SK-N-SH (cell line): Measurements from ENCODE around the gene LGR6. TPM values are rescaled to one million over a fixed set of nuclear protein-coding genes. Genes with fewer than 3 reads are reported as not detected.
"Not testable (repeated sequence)": the region's sequence is repeated elsewhere in the genome, so short reads cannot be mapped to it uniquely, and the experiment has no call there.

ENCODE experiments used
- CTCF ChIA-PET: fragments of 300-600, 350-600 bp; formaldehyde crosslinking; extraction: SDS; loops from one replicate; lab custom pipeline; 2021; lab: Yijun Ruan, JAX
- POLR2A ChIA-PET: fragments of 350-600 bp; sonication (Branson Sonifier 250); formaldehyde crosslinking; extraction: SDS; loops from one replicate; lab custom pipeline; 2020; ENCODE audit warnings: antibody characterized with exemption, inconsistent platforms; lab: Yijun Ruan, JAX
- DNase-seq: peaks from one replicate; pipeline ENCODE4 v3.0.0; 2012
- H2AFZ ChIP-seq: fragments of 200-600 bp; sonication (generic); 2 replicates; pipeline ENCODE4 v1.8.1; 2016; ENCODE audit warnings: antibody characterized with exemption, mild to moderate bottlenecking, low read depth
- H3F3A ChIP-seq: fragments of 200-600 bp; sonication (generic); replicated peaks from 2 replicates; pipeline ENCODE3; 2016; ENCODE audit warnings: antibody characterized with exemption, mild to moderate bottlenecking; ENCODE audit not compliant: insufficient read depth
- H3K27ac ChIP-seq, 2 experiments: fragments of 200-500 bp in 1 of 2; fragments of 200-600 bp in 1 of 2; sonication (Bioruptor generic) in 1 of 2; sonication (generic), shearing (Covaris generic) in 1 of 2; 2 replicates each; pipeline versions ENCODE4 v1.5.1 to v1.6.1; 2014 to 2016; ENCODE audit warnings: low read depth in 2 of 2, inconsistent platforms in 1 of 2, low read length in 1 of 2, mild to moderate bottlenecking in 1 of 2, mixed read lengths in 1 of 2
- H3K27me3 ChIP-seq: fragments of 200-600 bp; sonication (generic), shearing (Covaris generic); 2 replicates; pipeline ENCODE4 v1.6.1; 2016; ENCODE audit warnings: mixed run types; ENCODE audit not compliant: insufficient read depth
- H3K36me3 ChIP-seq, 2 experiments: fragments of 200-500 bp in 1 of 2; fragments of 200-600 bp in 1 of 2; sonication (Bioruptor generic) in 1 of 2; sonication (generic) in 1 of 2; replicated peaks in 1 of 2; 2 replicates each; pipeline versions ENCODE3 to v1.5.1; 2014 to 2016; ENCODE audit warnings: low read length in 1 of 2, mild to moderate bottlenecking in 1 of 2; ENCODE audit not compliant: insufficient read depth in 2 of 2, control insufficient read depth in 1 of 2
- H3K4me1 ChIP-seq, 2 experiments: fragments of 200-500 bp in 1 of 2; fragments of 200-600 bp in 1 of 2; sonication (Bioruptor generic) in 1 of 2; sonication (generic), shearing (Covaris generic) in 1 of 2; 2 replicates each; pipeline versions ENCODE4 v1.5.1 to v1.6.1; 2014 to 2016; ENCODE audit warnings: low read depth in 1 of 2, low read length in 1 of 2, mixed run types in 1 of 2; ENCODE audit not compliant: insufficient read depth in 2 of 2, control insufficient read depth in 1 of 2
- H3K4me2 ChIP-seq: fragments of 200-600 bp; sonication (generic), shearing (Covaris generic); 2 replicates; pipeline ENCODE4 v1.6.1; 2017; ENCODE audit warnings: mixed run types
- H3K4me3 ChIP-seq, 2 experiments: fragments of 200-500 bp in 1 of 2; fragments of 200-600 bp in 1 of 2; sonication (Bioruptor generic) in 1 of 2; sonication (generic), shearing (Covaris generic) in 1 of 2; 2 replicates each; pipeline versions ENCODE4 v1.5.1 to v1.8.1; 2014 to 2016; ENCODE audit warnings: low read depth in 2 of 2, inconsistent platforms in 1 of 2, low read length in 1 of 2, mild to moderate bottlenecking in 1 of 2, mixed read lengths in 1 of 2, moderate library complexity in 1 of 2
- H3K79me2 ChIP-seq: fragments of 200-600 bp; sonication (generic); 2 replicates; pipeline ENCODE4 v1.8.1; 2017; ENCODE audit warnings: mild to moderate bottlenecking; ENCODE audit not compliant: insufficient read depth
- H3K9ac ChIP-seq: fragments of 200-600 bp; sonication (generic); 2 replicates; pipeline ENCODE4 v1.6.1; 2017; ENCODE audit warnings: mixed run types
- H3K9me2 ChIP-seq: fragments of 200-600 bp; sonication (generic); 2 replicates; pipeline ENCODE4 v1.6.1; 2017; ENCODE audit warnings: mixed run types
- H3K9me3 ChIP-seq: fragments of 200-600 bp; sonication (generic); 2 replicates; pipeline ENCODE4 v1.6.1; 2017; ENCODE audit warnings: mixed run types, mild to moderate bottlenecking, moderate library complexity
- H4K20me1 ChIP-seq: fragments of 200-600 bp; sonication (generic); 2 replicates; pipeline ENCODE4 v1.6.1; 2017; ENCODE audit warnings: mild to moderate bottlenecking, mixed run types; ENCODE audit not compliant: insufficient read depth
- CHD2 ChIP-seq: fragments of 150-350 bp; IDR thresholded peaks from 2 replicates; pipeline ENCODE4 v1.6.1; 2018; ENCODE audit warnings: low read length; ENCODE audit not compliant: partially characterized antibody
- CTCF ChIP-seq: fragments of 200-600 bp; sonication (generic); IDR thresholded peaks from 2 replicates; pipeline ENCODE4 v1.6.1; 2017; ENCODE audit warnings: antibody characterized with exemption, mild to moderate bottlenecking, moderate library complexity
- ELF1 ChIP-seq: IDR thresholded peaks from 2 replicates; pipeline ENCODE4 v1.4.0; 2012
- EP300 ChIP-seq, 2 experiments: IDR thresholded peaks; 2 replicates each; pipeline versions ENCODE4 v1.4.0 to v1.6.1; 2012; ENCODE audit warnings: borderline replicate concordance in 1 of 2, low read depth in 1 of 2, low read length in 1 of 2
- FOXJ3 ChIP-seq: sonication (generic); formaldehyde crosslinking; IDR thresholded peaks from 2 replicates; pipeline ENCODE4 v1.5.1; 2020; ENCODE audit warnings: mild to moderate bottlenecking, missing genetic modification reagents
- JUND ChIP-seq: IDR thresholded peaks from 2 replicates; pipeline ENCODE4 v1.4.0; 2012
- MAX ChIP-seq: IDR thresholded peaks from 2 replicates; pipeline ENCODE4 v1.4.0; 2012; ENCODE audit warnings: low read depth
- MEF2A ChIP-seq: IDR thresholded peaks from 2 replicates; pipeline ENCODE4 v1.4.0; 2012; ENCODE audit warnings: low read depth, borderline replicate concordance
- NFIC ChIP-seq: IDR thresholded peaks from 2 replicates; pipeline ENCODE4 v1.4.0; 2012; ENCODE audit warnings: borderline replicate concordance
- NRF1 ChIP-seq: IDR thresholded peaks from 2 replicates; pipeline ENCODE4 v1.6.1; 2012; ENCODE audit warnings: low read depth, mild to moderate bottlenecking, low read length
- POLR2AphosphoS5 ChIP-seq: IDR thresholded peaks from 2 replicates; pipeline ENCODE4 v1.6.1; 2012; ENCODE audit warnings: low read depth, low read length
- RAD21 ChIP-seq: IDR thresholded peaks from 2 replicates; pipeline ENCODE4 v1.6.1; 2012; ENCODE audit warnings: mild to moderate bottlenecking, low read length
- RCOR1 ChIP-seq: fragments of 150-350 bp; IDR thresholded peaks from 2 replicates; pipeline ENCODE4 v1.6.1; 2017; ENCODE audit warnings: antibody characterized with exemption, low read length
- REST ChIP-seq: IDR thresholded peaks from 2 replicates; pipeline ENCODE4 v1.6.1; 2012; ENCODE audit warnings: mild to moderate bottlenecking, low read depth, low read length, moderate library complexity
- RFX5 ChIP-seq: IDR thresholded peaks from 2 replicates; pipeline ENCODE4 v1.6.1; 2012; ENCODE audit warnings: mild to moderate bottlenecking, improper control_type of control experiment, low read length
- SMC3 ChIP-seq: IDR thresholded peaks from 2 replicates; pipeline ENCODE4 v1.6.1; 2012; ENCODE audit warnings: low read depth, low read length, improper control_type of control experiment
- TCF12 ChIP-seq: IDR thresholded peaks from 2 replicates; pipeline ENCODE4 v1.4.0; 2012
- USF1 ChIP-seq: IDR thresholded peaks from 2 replicates; pipeline ENCODE4 v1.4.0; 2012; ENCODE audit warnings: low read depth, borderline replicate concordance
- YY1 ChIP-seq: IDR thresholded peaks from 2 replicates; pipeline ENCODE4 v1.4.0; 2012; ENCODE audit warnings: low read depth, mild to moderate bottlenecking
- ZBTB33 ChIP-seq: IDR thresholded peaks from 2 replicates; pipeline ENCODE4 v1.4.0; 2012; ENCODE audit warnings: low read depth, borderline replicate concordance
- WGBS: methylation state at CpG from one replicate; pipeline ENCODE4 v1.1.6; 2017; ENCODE audit warnings: low lambda C conversion rate; 5-methylcytosine and 5-hydroxymethylcytosine counted together
- polyA plus RNA-seq, 3 experiments: library from polyadenylated mRNA; depleted of rRNA; stranded (reverse); fragments of >200 nt; gene quantifications; 2 replicates each; pipeline ENCODE4 v1.2.3, GENCODE V29; 2012

LGR6 gene
- polyA plus RNA-seq, 1 of the 3 experiments (the other 2 are of a cell fraction) = 0.03 TPM

DNA sequence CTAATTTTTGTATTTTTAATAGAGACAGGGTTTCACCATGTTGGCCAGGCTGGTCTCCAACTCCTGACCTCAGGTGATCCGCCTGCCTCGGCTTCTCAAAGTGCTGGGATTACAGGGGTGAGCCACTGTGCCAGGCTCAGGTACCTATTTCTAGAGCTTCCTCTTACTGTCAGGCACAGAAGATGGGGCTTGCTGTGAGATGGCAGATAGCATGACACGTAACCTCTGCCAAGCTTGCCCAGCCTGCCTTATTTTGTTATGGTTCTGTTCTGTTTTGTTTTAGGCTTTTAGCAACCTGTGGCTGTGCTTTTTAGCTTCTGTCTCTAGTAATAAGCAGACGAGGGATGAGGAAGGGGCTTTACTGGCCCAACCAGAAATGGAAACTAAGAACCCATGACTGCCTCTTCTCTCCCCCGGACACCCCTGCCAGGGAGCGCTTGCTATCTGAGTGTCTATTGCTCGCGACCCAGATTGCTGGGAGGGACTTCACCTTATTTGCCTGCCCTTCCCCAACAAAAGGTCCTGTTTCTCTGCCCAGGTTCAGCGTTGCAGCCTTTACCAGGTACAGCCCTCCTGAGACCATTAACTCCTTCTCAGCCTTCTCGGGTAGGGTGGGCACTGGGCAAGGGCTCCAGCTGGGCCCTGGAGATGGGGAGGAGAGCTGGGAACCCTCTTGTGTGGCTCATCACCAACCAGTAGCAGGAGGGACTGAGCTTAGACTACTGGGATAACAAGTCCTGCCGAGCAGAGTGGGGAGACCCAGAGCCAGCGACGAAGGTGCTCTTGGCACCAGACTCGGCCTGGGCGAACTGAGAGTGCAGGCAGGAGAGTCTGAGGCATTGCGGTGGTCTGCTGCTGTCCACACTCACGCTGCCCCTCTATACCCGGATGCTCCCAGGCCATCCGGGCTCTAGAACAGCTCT is 13.5 kb upstream of the LGR6 start:
- peaks cover 12% of the 10 kb centered on the region; the same call in 1 of the 2 replicates for H3K27me3 ChIP-seq
- peaks cover 0 to 4% of the 10 kb centered on the region in 2 experiments; a peak in 1 of 4 replicates for H3K4me1 ChIP-seq
- no peaks in the 10 kb centered on the region for H3K9me2 ChIP-seq
- no peaks in the 10 kb centered on the region for H3F3A ChIP-seq
- no peaks in the 10 kb centered on the region for H3K79me2 ChIP-seq
- H3K4me3 ChIP-seq = no peak overlapping the region
- WGBS = 65% methylated on average over 19 of the region's 19 CpGs
- no peak for TF ChIP-seq USF1
- TF ChIP-seq MAX = no peak
- TF ChIP-seq RAD21 = no peak
- no peak for TF ChIP-seq REST
- no peak for TF ChIP-seq MEF2A
- no peak for TF ChIP-seq POLR2AphosphoS5
- no peak for TF ChIP-seq SMC3
- TF ChIP-seq NRF1 = no peak
- TF ChIP-seq YY1 = no peak
- no peak for TF ChIP-seq NFIC
- no peak for TF ChIP-seq ELF1
- no peak for TF ChIP-seq EP300 (IDR thresholded peaks at IDR 0.05; ENCODE audit: borderline replicate concordance in 1 of 2, low read depth in 1 of 2, low read length in 1 of 2)
- no peak for TF ChIP-seq CHD2
- no peak for TF ChIP-seq JUND
- no peak for TF ChIP-seq CTCF
- no peak for TF ChIP-seq ZBTB33
- TF ChIP-seq RCOR1 = no peak
- TF ChIP-seq RFX5 = no peak
- no peak for TF ChIP-seq FOXJ3 (CRISPR knock-in tag)
- TF ChIP-seq TCF12 = no peak
- no peak overlapping the region for H3K27ac ChIP-seq
- H4K20me1 ChIP-seq = no peaks in the 10 kb centered on the region
- CTCF ChIA-PET = interaction anchor here (0.9 to 3.1 kb wide), 9 partner anchors 10 to 139 kb away, joined by 3 to 27 read pairs (median 6); partner anchors contain the start of genes LGR6 and PTPN7
- DNase-seq = no peak
- no peak overlapping the region for H2AFZ ChIP-seq
- no peak overlapping the region for H3K4me2 ChIP-seq
- POLR2A ChIA-PET = no interaction called here
- H3K36me3 ChIP-seq = no peaks in the 10 kb centered on the region
- H3K9me3 ChIP-seq = no peaks in the 10 kb centered on the region
- no peak overlapping the region for H3K9ac ChIP-seq

GRCh38 chr1:202180751-202181139 is 12.9 kb upstream of the LGR6 start:
- 44% methylated on average over 2 of the region's 2 CpGs for WGBS
- H4K20me1 ChIP-seq, H3K4me1 ChIP-seq, H3K79me2 ChIP-seq, H3K9me3 ChIP-seq, H3K9me2 ChIP-seq, H3K4me3 ChIP-seq, H3K9ac ChIP-seq, POLR2A ChIA-PET, H3K36me3 ChIP-seq, H2AFZ ChIP-seq, H3F3A ChIP-seq, H3K27ac ChIP-seq, DNase-seq, H3K4me2 ChIP-seq: not testable (repeated sequence)
- H3K27me3 ChIP-seq = peaks cover 12% of the 10 kb centered on the region; the same call in 1 of the 2 replicates
- CTCF ChIA-PET = interaction anchor here (1.3 to 3.1 kb wide), 7 partner anchors 9 to 135 kb away, joined by 3 to 27 read pairs (median 8); partner anchors contain the start of gene LGR6
